ENCODE results near the gene LMOD1.
"Not testable (repeated sequence)": the region's sequence is repeated elsewhere in the genome, so short reads cannot be mapped to it uniquely, and the experiment has no call there.

Gene LMOD1

DNA sequence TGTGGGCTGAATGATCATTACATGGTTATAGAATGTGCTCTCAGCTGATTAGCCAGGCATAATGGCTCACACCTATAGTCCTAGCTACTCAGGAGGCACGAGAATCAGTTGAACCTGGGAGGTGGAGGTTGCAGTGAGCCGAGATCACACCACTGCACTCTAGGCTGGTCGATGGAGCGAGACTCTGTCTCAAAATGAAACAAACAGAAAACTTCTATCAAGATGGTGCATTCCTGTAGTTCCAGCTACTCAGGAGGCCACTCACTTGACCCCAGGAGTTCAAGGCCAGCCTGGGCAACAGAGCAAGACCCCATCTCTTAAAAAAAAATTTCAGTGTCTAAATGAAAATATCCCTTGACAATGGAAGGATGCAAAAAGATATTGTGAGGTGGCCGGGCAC lies 19.8 kb upstream of the LMOD1 start:
- DNase-seq (ENCODE audit: low read depth in 1 of 2, low spot score in 1 of 2), result no peak
- in situ Hi-C loops (cut with HindIII; ENCODE audit: low pct_unique_long_range_greater_than_20kb, low sequenced_read_pairs), result no loop called here
- TF ChIP-seq JUND (IDR thresholded peaks at IDR 0.05; ENCODE audit: low read depth), result no peak

DNA sequence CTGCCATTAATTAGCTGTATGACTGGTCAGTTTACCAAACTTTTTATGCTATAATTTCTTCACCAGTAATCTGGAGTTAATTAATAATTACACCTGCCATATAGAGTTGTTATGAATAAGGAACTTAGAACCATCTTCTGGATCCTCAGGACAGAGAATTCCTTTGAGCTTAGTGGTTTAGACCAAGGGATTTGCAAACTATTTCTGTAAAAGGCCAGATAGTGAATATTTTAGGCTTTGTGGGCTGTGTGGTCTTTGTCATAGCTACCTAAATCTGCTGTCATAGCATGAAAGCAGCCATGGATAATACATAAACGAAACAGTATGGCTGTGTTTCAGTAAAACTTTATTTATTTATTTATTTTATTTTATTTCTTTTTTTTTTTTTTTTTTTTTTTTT lies 17.9 kb upstream of the LMOD1 start:
- in situ Hi-C loops (cut with HindIII; ENCODE audit: low pct_unique_long_range_greater_than_20kb, low sequenced_read_pairs), result no loop called here
- no peak for DNase-seq (ENCODE audit: low read depth in 1 of 2, low spot score in 1 of 2)
- TF ChIP-seq JUND (IDR thresholded peaks at IDR 0.05; ENCODE audit: low read depth), result no peak

DNA sequence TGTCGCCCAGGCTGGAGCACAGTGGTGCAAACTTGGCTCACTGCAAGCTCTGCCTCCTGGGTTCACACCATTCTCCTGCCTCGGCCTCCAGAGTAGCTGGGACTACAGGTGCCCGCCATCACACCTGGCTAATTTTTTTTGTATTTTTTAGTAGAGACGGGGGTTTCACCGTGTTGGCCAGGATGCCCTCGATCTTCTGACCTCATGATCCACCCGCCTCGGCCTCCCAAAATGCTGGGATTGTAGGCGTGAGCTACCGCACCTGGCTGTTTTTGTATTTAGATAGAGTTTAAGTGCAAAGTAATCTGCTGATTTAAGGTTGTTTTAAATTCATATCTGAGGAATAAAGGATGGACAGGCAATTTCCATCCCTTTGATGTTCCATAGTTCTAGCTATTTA lies 16.0 kb upstream of the LMOD1 start:
- in situ Hi-C loops (cut with HindIII; ENCODE audit: low pct_unique_long_range_greater_than_20kb, low sequenced_read_pairs), result not testable (repeated sequence)

GRCh38 chr1:201958348-201958747 lies 12.0 kb upstream of the LMOD1 start:
- TF ChIP-seq JUND (IDR thresholded peaks at IDR 0.05; ENCODE audit: low read depth), result no peak
- no peak for DNase-seq (ENCODE audit: low read depth in 1 of 2, low spot score in 1 of 2)
- in situ Hi-C loops (cut with HindIII; ENCODE audit: low pct_unique_long_range_greater_than_20kb, low sequenced_read_pairs), result no loop called here

More for the DNA sequence above, 16.0 kb upstream of the LMOD1 start:
- DNase-seq (ENCODE audit: low read depth in 1 of 2, low spot score in 1 of 2), result not testable (repeated sequence)

DNA sequence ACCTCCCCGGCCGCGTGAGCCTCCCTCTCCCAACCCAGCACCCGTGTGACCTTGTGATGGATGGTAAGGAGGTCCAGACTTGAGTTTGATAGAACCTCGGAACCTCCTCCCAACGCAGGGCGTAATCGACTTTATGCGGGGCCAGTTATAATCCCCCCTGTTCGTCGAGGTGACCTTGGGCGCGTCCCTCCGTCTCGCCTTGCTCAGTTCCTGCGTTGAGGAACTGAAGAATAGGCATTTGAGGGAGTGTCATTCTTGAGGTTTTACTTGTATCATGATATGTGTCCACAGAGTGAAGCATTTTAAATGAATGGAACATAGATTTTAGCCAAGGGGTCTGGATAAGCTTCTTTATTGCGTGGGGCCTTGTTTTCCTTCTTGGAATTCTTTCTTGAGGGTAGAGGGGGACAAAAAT lies 9.4 kb upstream of the LMOD1 start:
- no peak for DNase-seq (ENCODE audit: low read depth in 1 of 2, low spot score in 1 of 2)
- in situ Hi-C loops (cut with HindIII; ENCODE audit: low pct_unique_long_range_greater_than_20kb, low sequenced_read_pairs), result no loop called here
- no peak for TF ChIP-seq JUND (IDR thresholded peaks at IDR 0.05; ENCODE audit: low read depth)

DNA sequence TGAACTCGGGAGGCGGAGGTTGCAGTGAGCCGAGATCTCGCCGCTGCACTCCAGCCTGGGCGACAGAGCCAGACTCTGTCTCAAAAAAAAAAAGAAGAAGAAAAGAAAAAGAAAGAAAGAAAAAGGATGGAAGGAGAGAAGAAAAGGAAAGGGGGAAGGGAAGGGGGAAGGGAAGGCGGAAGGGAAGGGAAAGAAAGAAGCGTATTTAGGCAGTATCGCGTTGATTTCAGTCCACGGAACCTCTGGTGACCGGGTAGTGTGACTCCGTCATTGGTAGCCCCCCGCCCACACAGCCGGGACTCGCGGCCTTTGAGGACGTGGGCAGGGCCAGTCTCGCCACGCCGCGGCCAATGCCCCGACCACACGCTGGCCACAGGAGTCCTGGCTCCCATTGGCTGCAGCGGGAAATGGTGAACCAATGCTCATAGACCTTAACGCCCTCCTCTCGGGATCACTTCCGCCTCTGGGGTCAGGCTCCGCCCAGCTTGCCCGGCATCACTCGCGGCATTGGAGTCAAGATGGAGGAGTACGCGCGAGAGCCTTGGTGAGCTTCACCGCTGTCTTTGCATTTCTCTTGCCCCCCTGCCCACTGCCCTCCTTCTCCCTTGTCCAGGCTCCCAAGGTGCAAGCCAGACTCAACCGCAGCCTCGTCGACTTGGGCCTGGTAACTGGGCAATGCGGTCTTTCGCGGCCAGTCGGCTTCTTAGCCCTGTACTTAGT lies 8.8 kb upstream of the LMOD1 start, which contains the start of gene TIMM17A:
Gene TIMM17A, plus strand, starts transcription at position 495 of the 720 bp plus-strand sequence. Its CDS starts 24 bp downstream, at position 519.
- TF ChIP-seq JUND (IDR thresholded peaks at IDR 0.05; ENCODE audit: low read depth), result no peak
- in situ Hi-C loops (cut with HindIII; ENCODE audit: low pct_unique_long_range_greater_than_20kb, low sequenced_read_pairs), result no loop called here
- peak; percentile 90 to 99 for DNase-seq (ENCODE audit: low read depth in 1 of 2, low spot score in 1 of 2)

DNA sequence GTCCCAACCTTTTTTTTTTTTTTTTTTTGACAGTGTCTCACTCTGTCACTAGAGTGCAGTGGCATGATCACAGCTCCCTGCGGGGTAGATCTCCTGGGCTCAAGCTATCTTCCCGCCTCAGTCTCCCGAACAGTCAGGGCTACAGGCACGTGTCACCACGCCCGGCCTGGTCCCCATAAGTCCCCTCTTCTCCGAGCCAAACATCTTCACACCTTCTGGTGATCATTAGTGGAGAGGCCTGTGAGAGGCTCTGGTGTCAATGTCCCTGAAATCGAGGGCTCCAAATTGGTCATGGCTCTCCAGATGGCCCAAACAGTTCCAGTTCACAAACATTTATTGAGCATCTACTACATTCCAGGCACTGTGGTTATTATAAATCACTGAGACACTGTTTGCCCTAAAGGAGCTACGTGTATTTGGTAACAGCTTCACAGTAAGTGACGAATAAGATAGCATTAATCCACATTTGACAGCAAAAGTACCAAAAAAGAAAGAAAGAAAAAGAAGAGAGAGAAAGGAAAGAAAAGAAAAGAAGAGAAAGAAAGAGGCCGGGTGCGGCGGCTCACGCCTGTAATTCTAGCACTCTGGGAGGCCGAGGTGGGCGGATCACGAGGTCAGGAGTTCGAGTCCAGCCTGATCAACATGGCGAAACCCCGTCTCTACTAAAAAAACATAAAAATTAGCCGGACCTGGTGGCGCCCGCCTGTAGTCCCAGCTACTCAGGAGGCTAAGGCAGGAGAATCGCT lies 8.1 kb upstream of the LMOD1 start:
- in situ Hi-C loops (cut with HindIII; ENCODE audit: low pct_unique_long_range_greater_than_20kb, low sequenced_read_pairs), result no loop called here
- no peak for DNase-seq (ENCODE audit: low read depth in 1 of 2, low spot score in 1 of 2)
- TF ChIP-seq JUND (IDR thresholded peaks at IDR 0.05; ENCODE audit: low read depth), result no peak

- no peak for DNase-seq (ENCODE audit: low read depth in 1 of 2, low spot score in 1 of 2)
- TF ChIP-seq JUND (IDR thresholded peaks at IDR 0.05; ENCODE audit: low read depth), result no peak
- in situ Hi-C loops (cut with HindIII; ENCODE audit: low pct_unique_long_range_greater_than_20kb, low sequenced_read_pairs), result no loop called here
Observed at GRCh38 chr1:201949491-201949890, 3.1 kb upstream of the LMOD1 start.

GRCh38 chr1:201947697-201948008 lies 1.3 kb upstream of the LMOD1 start:
- TF ChIP-seq JUND (IDR thresholded peaks at IDR 0.05; ENCODE audit: low read depth), result no peak
- in situ Hi-C loops (cut with HindIII; ENCODE audit: low pct_unique_long_range_greater_than_20kb, low sequenced_read_pairs), result no loop called here
- DNase-seq (ENCODE audit: low read depth in 1 of 2, low spot score in 1 of 2), result no peak

DNA sequence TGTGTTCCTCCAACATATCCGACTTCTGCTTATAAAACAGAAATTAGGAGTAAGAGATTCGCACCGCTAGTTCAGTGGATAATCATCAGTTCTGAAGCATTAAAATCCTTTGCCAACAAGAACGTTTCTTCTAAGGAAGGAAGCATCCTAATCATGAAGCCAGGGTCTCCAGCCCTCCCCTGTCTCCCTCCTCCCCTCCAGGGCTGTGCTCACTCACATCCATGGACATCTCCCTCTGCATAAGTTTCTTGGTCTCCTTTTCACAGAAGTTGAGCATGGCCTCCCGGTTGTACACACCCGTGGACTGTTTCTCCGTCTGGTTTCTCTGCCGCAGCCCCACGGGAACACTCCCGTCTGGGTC lies 505 bp downstream of the LMOD1 start:
- no peak for TF ChIP-seq JUND (IDR thresholded peaks at IDR 0.05; ENCODE audit: low read depth)
- no peak for DNase-seq (ENCODE audit: low read depth in 1 of 2, low spot score in 1 of 2)
- in situ Hi-C loops (cut with HindIII; ENCODE audit: low pct_unique_long_range_greater_than_20kb, low sequenced_read_pairs), result no loop called here

DNA sequence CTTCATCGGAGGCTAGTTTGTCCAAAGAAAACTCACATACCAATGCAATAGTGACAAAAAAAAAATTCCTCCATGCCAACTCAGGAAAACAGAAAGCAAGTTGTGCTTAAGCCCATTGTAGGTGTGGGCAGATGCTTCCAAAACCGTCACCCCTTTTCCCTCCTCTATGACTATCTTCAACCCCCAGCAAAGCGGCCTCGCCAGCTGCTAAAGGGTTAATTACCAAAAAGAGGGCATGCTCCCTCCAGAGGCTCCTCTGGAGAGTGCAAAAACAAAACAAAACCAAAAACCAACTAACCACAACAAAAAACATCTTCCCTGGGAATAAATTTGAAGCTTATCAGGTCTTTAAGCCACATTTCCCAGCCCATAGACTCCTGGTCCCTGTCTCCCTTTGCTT lies 1.2 kb downstream of the LMOD1 start:
- TF ChIP-seq JUND (IDR thresholded peaks at IDR 0.05; ENCODE audit: low read depth), result no peak
- in situ Hi-C loops (cut with HindIII; ENCODE audit: low pct_unique_long_range_greater_than_20kb, low sequenced_read_pairs), result no loop called here
- peak in 1 of 2 experiments; percentile 20 for DNase-seq (ENCODE audit: low read depth in 1 of 2, low spot score in 1 of 2)

DNA sequence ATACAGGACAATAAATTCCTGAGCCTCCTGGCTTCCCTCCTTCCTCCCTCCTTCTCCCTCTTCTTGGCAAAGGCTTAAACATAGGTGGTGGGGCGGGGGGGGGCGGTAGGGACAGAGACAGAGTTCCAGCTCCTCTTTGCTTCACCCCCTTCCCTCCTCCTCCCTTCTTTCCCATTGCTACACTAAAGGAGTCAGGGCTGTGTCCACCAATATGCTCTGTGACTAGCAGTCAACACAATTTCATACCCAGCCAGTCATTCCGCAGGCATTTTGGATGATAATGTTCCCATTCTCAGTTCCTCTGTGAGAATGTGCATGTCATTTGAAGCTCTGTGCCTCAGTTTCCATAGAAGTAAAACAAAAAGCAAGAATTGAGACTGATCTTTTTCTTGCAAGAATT lies 1.7 kb downstream of the LMOD1 start:
- no peak for TF ChIP-seq JUND (IDR thresholded peaks at IDR 0.05; ENCODE audit: low read depth)
- peak in 1 of 2 experiments; percentile 42 for DNase-seq (ENCODE audit: low read depth in 1 of 2, low spot score in 1 of 2)
- in situ Hi-C loops (cut with HindIII; ENCODE audit: low pct_unique_long_range_greater_than_20kb, low sequenced_read_pairs), result no loop called here

DNA sequence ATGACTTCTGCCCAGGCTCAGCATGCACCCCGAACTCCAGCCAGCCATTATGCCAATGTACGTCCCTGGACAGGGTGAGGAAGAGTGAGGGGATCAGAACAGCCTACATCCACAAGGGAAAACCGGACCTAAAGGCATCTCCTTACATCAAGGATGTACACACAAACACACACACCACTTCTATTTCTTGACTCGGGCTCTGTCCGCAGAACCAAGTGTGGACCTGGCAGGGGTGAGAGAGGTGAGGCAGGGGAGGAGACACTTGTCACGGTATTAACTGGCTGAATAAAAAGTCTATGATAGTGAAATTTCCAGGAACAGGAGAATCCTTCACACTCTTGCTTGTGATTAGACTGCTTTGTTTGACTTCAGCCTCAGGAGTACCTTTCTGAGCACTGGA lies 2.3 kb downstream of the LMOD1 start:
- in situ Hi-C loops (cut with HindIII; ENCODE audit: low pct_unique_long_range_greater_than_20kb, low sequenced_read_pairs), result no loop called here
- DNase-seq (ENCODE audit: low read depth in 1 of 2, low spot score in 1 of 2), result no peak
- TF ChIP-seq JUND (IDR thresholded peaks at IDR 0.05; ENCODE audit: low read depth), result no peak

GRCh38 chr1:201942129-201942495 lies 4.2 kb downstream of the LMOD1 start:
- TF ChIP-seq JUND (IDR thresholded peaks at IDR 0.05; ENCODE audit: low read depth), result no peak
- no peak for DNase-seq (ENCODE audit: low read depth in 1 of 2, low spot score in 1 of 2)
- in situ Hi-C loops (cut with HindIII; ENCODE audit: low pct_unique_long_range_greater_than_20kb, low sequenced_read_pairs), result no loop called here

Data from T47D (cell line).